Measurements from ENCODE around the gene PTER.
A peak's percentile ranks its signal among the peaks of the same experiment; 100 is the strongest.

Gene PTER

DNA sequence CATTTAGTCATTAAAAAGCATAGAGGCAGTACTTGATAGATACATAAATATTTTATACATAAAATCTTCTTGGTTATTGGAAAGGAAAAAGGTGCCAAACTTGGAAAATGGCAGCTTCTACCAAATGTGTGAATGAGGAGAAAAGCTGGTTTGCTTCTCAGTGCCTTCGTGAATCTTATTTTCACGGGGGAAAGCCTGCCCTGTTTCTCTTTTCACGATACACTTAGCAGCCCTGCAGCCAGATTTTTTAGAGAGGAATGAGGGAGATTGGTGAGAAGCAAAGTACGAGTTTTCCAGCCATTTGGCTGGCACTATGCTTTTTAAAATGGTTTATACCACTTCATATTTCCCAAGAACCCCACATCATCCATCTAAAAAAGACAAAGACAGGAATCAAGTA, 107.8 kb downstream of the PTER start:
- Histone ChIP-seq H3K4me3 (replicated peaks; ENCODE audit: low read depth, low read length) (no peak overlapping the region), H3K27me3 (replicated peaks; ENCODE audit: control insufficient read depth, insufficient read depth, low read length) (no peaks in the 10 kb centered on the region), H3K36me3 (ENCODE audit: control insufficient read depth, insufficient read depth, low read length) (no peaks in the 10 kb centered on the region)
- no peak for DNase-seq (ENCODE audit: extremely low read depth, insufficient read length)
- TF ChIP-seq, protein P1, sequence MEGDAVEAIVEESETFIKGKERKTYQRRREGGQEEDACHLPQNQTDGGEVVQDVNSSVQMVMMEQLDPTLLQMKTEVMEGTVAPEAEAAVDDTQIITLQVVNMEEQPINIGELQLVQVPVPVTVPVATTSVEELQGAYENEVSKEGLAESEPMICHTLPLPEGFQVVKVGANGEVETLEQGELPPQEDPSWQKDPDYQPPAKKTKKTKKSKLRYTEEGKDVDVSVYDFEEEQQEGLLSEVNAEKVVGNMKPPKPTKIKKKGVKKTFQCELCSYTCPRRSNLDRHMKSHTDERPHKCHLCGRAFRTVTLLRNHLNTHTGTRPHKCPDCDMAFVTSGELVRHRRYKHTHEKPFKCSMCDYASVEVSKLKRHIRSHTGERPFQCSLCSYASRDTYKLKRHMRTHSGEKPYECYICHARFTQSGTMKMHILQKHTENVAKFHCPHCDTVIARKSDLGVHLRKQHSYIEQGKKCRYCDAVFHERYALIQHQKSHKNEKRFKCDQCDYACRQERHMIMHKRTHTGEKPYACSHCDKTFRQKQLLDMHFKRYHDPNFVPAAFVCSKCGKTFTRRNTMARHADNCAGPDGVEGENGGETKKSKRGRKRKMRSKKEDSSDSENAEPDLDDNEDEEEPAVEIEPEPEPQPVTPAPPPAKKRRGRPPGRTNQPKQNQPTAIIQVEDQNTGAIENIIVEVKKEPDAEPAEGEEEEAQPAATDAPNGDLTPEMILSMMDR (IDR thresholded peaks at IDR 0.05; ENCODE audit: insufficient read depth, low read length, poor library complexity, severe bottlenecking): no peak

DNA sequence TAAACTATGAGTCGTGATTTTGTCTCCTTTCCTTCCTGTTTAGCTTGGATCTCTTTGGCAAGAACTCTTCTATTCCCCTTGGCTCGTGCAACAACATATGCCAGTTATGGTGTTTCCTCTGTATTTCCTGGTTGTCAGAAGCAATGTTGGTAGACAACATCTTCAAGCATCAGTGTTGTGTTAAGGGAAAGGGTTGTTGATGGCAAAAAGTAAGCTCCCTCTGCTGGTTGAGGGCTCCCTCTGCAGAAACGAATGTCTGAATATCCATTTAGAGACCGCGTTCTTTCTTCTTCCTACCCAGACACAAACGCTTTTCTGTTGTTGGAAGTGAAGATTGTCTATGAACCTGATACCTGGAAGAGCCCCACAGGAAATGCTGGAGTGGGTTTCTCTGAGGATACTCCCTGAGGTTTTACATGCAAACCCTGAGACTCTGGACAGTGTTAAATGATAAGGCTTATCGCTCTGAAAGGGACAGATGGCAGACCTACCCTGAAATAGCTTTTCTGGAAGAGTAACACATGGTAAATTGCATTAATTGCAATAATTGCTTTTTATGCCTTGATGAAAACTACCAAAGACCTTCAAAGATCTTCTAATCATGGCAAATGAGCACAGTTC, 108.4 kb downstream of the PTER start:
- no peak overlapping the region for H3K4me3 ChIP-seq (replicated peaks; ENCODE audit: low read depth, low read length)
- no peak for DNase-seq (ENCODE audit: extremely low read depth, insufficient read length)
- H3K27me3 ChIP-seq (replicated peaks; ENCODE audit: control insufficient read depth, insufficient read depth, low read length): no peaks in the 10 kb centered on the region
- no peaks in the 10 kb centered on the region for H3K36me3 ChIP-seq (ENCODE audit: control insufficient read depth, insufficient read depth, low read length)
- TF ChIP-seq, protein P1 (IDR thresholded peaks at IDR 0.05; ENCODE audit: insufficient read depth, low read length, poor library complexity, severe bottlenecking): peak; percentile 75

DNA sequence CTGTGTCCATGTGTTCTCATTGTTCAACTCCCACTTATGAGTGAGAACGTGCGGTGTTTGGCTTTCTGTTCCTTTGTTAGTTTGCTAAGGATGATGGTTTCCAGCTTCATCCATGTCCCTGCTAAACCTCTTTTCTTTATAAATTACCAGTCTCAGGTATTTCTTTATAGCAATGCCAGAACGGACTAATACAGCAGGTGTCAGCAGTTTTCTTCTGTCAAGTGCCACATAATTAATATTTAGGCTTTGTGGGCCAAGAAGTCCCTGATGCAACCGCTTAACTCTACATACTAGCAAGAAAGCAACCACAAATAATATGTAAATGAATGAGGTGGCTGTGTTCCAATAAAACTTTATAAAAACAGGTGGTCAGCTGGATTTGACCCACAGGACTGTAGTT, 111.2 kb downstream of the PTER start:
- TF ChIP-seq, protein P1 (IDR thresholded peaks at IDR 0.05; ENCODE audit: insufficient read depth, low read length, poor library complexity, severe bottlenecking): no peak
- DNase-seq (ENCODE audit: extremely low read depth, insufficient read length): no peak
- no peaks in the 10 kb centered on the region for H3K36me3 ChIP-seq (ENCODE audit: control insufficient read depth, insufficient read depth, low read length)
- no peaks in the 10 kb centered on the region for H3K27me3 ChIP-seq (replicated peaks; ENCODE audit: control insufficient read depth, insufficient read depth, low read length)
- no peak overlapping the region for H3K4me3 ChIP-seq (replicated peaks; ENCODE audit: low read depth, low read length)

DNA sequence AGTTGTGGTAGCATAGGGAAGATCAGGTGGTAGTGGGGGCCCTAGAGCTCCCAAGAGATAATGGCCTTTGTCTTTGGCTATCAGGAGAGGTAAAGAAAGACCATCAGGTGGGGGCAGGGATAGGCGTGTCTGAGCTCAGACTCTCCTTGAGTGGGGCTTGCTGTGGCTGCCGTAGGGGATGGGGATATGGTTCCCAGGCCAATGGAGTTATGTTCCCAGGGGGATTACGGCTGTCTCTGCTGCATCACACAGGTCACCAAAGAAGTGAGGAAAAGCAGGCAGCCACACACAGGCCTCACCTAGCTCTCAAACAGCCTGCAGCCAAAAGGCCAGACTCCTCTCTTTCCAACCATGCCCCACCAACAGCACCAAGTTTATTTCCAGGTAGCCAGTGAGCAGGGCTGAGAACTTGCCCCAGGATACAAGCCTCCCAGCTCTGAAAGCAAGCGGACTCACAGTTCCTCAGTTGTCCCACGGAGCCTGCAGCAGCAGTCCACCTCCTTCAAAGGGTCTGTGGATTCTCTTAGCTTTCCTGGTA, 122.5 kb downstream of the PTER start:
- Histone ChIP-seq H3K27me3 (replicated peaks; ENCODE audit: control insufficient read depth, insufficient read depth, low read length) (no peaks in the 10 kb centered on the region), H3K36me3 (ENCODE audit: control insufficient read depth, insufficient read depth, low read length) (no peaks in the 10 kb centered on the region), H3K4me3 (replicated peaks; ENCODE audit: low read depth, low read length) (no peak overlapping the region)
- DNase-seq (ENCODE audit: extremely low read depth, insufficient read length): no peak
- TF ChIP-seq, protein P1 (IDR thresholded peaks at IDR 0.05; ENCODE audit: insufficient read depth, low read length, poor library complexity, severe bottlenecking): no peak

DNA sequence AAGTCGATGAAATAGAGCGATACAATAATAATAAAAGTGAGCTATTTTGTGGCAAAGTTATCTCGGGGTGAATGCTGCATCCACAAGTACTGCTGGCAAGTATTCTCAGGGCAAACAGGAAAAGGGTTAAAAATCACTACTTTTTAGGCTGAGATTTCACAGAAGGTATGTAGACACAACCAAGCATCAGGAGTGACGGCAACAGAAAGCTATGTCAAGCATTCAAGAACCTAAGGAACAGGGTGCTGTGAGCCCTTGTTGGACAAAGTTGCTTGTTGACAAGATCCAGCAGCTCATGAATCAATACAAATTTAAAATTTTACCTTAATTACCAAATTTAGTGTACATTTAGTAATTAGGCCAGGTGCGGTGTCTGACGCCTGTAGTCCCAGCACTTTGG, 126.1 kb downstream of the PTER start:
- no peak overlapping the region for H3K4me3 ChIP-seq (replicated peaks; ENCODE audit: low read depth, low read length)
- H3K36me3 ChIP-seq (ENCODE audit: control insufficient read depth, insufficient read depth, low read length): no peaks in the 10 kb centered on the region
- H3K27me3 ChIP-seq (replicated peaks; ENCODE audit: control insufficient read depth, insufficient read depth, low read length): no peaks in the 10 kb centered on the region
- TF ChIP-seq, protein P1 (IDR thresholded peaks at IDR 0.05; ENCODE audit: insufficient read depth, low read length, poor library complexity, severe bottlenecking): no peak
- no peak for DNase-seq (ENCODE audit: extremely low read depth, insufficient read length)
